CD4-positive, CD25-positive, alpha-beta regulatory T cell (primary cell): ENCODE data around the gene AXDND1. TPM values are rescaled to one million over a fixed set of nuclear protein-coding genes. Genes with fewer than 3 reads are reported as not detected.
"Not testable (repeated sequence)": the region's sequence is repeated elsewhere in the genome, so short reads cannot be mapped to it uniquely, and the experiment has no call there.

Experiments used
- ATAC-seq, 2 donors: fragments of 150-1000 bp; cut with Tn5 transposase; one replicate each; pipeline ENCODE4 v1.10.0; 2021; ENCODE audit warnings: low read depth in 2 of 2, moderate number of reproducible peaks in 2 of 2, moderate library complexity in 1 of 2
- DNase-seq, 3 donors: peaks; one replicate each; pipeline versions ENCODE4 v3.0.0 to v3.0.0-alpha.2; 2012 to 2022; ENCODE audit warnings: mixed read lengths in 1 of 3
- H3K27ac ChIP-seq: one replicate; pipeline ENCODE4 v1.7.0; 2013; ENCODE audit warnings: mild to moderate bottlenecking, low read length; ENCODE audit not compliant: insufficient read depth, poor library complexity, severe bottlenecking
- H3K27me3 ChIP-seq: one replicate; pipeline ENCODE4 v1.7.0; 2013; ENCODE audit warnings: low read length; ENCODE audit not compliant: control insufficient read depth, insufficient read depth
- H3K36me3 ChIP-seq: one replicate; pipeline ENCODE4 v1.7.0; 2013; ENCODE audit warnings: mild to moderate bottlenecking, low read length, moderate library complexity; ENCODE audit not compliant: control insufficient read depth, insufficient read depth
- H3K4me1 ChIP-seq: 2 replicates; pipeline ENCODE4 v1.7.0; 2013; ENCODE audit warnings: mild to moderate bottlenecking, low read length; ENCODE audit not compliant: insufficient read depth, control insufficient read depth, poor library complexity, severe bottlenecking
- H3K4me3 ChIP-seq: one replicate; pipeline ENCODE4 v1.7.0; 2013; ENCODE audit warnings: low read depth, mild to moderate bottlenecking, low read length, moderate library complexity
- H3K9me3 ChIP-seq, 2 experiments: 1 replicate in 1 of 2; 2 replicates in 1 of 2; pipeline ENCODE4 v1.7.0; 2013; ENCODE audit warnings: low read length in 2 of 2, mild to moderate bottlenecking in 1 of 2, moderate library complexity in 1 of 2; ENCODE audit not compliant: control insufficient read depth in 2 of 2
- H3K27ac Mint-ChIP-seq, 3 donors: one replicate each; pipeline ENCODE4 v1.8.0; 2020 to 2022; ENCODE audit warnings: mild to moderate bottlenecking in 3 of 3, mixed read lengths in 3 of 3, moderate library complexity in 2 of 3
- H3K27me3 Mint-ChIP-seq: one replicate; pipeline ENCODE4 v1.8.0; 2022; ENCODE audit warnings: mild to moderate bottlenecking, mixed read lengths
- H3K36me3 Mint-ChIP-seq: one replicate; pipeline ENCODE4 v1.8.0; 2020; ENCODE audit warnings: mixed read lengths
- H3K4me1 Mint-ChIP-seq, 4 donors: one replicate each; pipeline ENCODE4 v1.8.0; 2020 to 2022; ENCODE audit warnings: mixed read lengths in 4 of 4, mild to moderate bottlenecking in 1 of 4
- H3K4me3 Mint-ChIP-seq, 4 donors: one replicate each; pipeline ENCODE4 v1.8.0; 2020 to 2022; ENCODE audit warnings: mild to moderate bottlenecking in 4 of 4, mixed read lengths in 4 of 4, moderate library complexity in 3 of 4
- H3K9me3 Mint-ChIP-seq, 7 donors: one replicate each; pipeline ENCODE4 v1.8.0; 2020 to 2022; ENCODE audit warnings: mixed read lengths in 7 of 7, mild to moderate bottlenecking in 3 of 7, moderate library complexity in 2 of 7
- polyA plus RNA-seq, 4 donors: library from polyadenylated mRNA; unstranded; fragments of 300-500 nt; fragmentation: Illumina TruSeq; gene quantifications; one replicate each; pipeline ENCODE4 v1.2.3, GENCODE V29; 2021
- total RNA-seq: library from RNA; stranded (reverse); gene quantifications from one replicate; pipeline ENCODE4 v1.2.3, GENCODE V29; 2022

Gene AXDND1
- total and polyA plus RNA-seq, 5 donors from 2014 or later: not detected

DNA sequence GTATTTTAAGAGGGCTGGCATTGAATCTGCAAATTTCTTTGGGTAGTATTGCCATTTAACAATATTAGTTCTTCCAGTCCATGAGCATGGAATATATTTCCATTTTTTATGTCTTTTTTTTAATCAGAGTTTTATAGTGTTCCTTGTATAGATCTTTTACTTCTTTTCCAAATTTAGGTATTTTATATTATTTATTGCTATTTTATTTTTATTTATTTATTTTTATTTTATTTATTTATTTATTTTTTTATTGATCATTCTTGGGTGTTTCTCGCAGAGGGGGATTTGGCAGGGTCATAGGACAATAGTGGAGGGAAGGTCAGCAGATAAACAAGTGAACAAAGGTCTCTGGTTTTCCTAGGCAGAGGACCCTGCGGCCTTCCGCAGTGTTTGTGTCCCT is 52.0 kb downstream of the AXDND1 start:
- not testable (repeated sequence) for H3K4me1 ChIP-seq, H3K4me3 ChIP-seq, H3K36me3 ChIP-seq, H3K9me3 ChIP-seq, H3K4me1 Mint-ChIP-seq, DNase-seq, H3K4me3 Mint-ChIP-seq, H3K27me3 Mint-ChIP-seq, H3K9me3 Mint-ChIP-seq, H3K36me3 Mint-ChIP-seq, H3K27ac ChIP-seq, H3K27ac Mint-ChIP-seq, ATAC-seq, H3K27me3 ChIP-seq

GRCh38 chr1:179418706-179419105 is 52.9 kb downstream of the AXDND1 start:
- H3K36me3 Mint-ChIP-seq, H3K9me3 ChIP-seq, H3K4me3 ChIP-seq, H3K4me3 Mint-ChIP-seq, H3K27me3 ChIP-seq, H3K27ac ChIP-seq, H3K27me3 Mint-ChIP-seq, H3K4me1 Mint-ChIP-seq, ATAC-seq, H3K27ac Mint-ChIP-seq, DNase-seq, H3K36me3 ChIP-seq, H3K4me1 ChIP-seq: not testable (repeated sequence)
- H3K9me3 Mint-ChIP-seq: peaks cover 0 to 10% (median 2%) of the 10 kb centered on the region in 7 donors

DNA sequence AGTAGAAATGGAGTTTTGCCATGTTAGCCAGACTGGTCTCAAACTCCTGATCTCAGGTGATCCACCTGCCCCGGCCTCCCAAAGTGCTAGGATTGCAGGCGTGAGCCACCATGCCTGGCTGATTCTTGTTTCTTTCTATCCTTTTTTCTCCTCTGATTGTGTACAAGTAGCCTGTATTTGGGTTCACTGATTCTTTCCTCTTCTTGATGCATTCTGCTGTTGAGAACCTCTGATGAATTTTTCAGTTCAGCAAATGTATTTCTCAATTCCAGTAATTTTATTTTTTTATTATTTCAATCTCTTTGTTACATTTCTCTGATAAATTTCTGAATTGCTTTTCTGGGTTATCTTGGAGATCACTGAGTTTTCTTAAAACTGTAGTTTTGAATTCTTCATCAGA is 58.8 kb downstream of the AXDND1 start:
- H3K36me3 ChIP-seq: no peaks in the 10 kb centered on the region
- Mint-ChIP-seq H3K27me3 (peaks cover 9% of the 10 kb centered on the region), H3K4me1 (no peaks in the 10 kb centered on the region)

GRCh38 chr1:179425186-179425585 is 59.4 kb downstream of the AXDND1 start:
- H3K27me3 Mint-ChIP-seq: peaks cover 9% of the 10 kb centered on the region
- Histone ChIP-seq H3K4me1 (no peaks in the 10 kb centered on the region), H3K4me3 (no peak overlapping the region), H3K27me3 (no peaks in the 10 kb centered on the region), H3K9me3 (peaks cover 10 to 12% of the 10 kb centered on the region in 2 experiments), H3K36me3 (no peaks in the 10 kb centered on the region), H3K27ac (no peak overlapping the region)
- no peak overlapping the region for H3K4me3 Mint-ChIP-seq
- no peak for ATAC-seq
- H3K9me3 Mint-ChIP-seq: peaks cover 0 to 27% (median 2%) of the 10 kb centered on the region in 7 donors
- no peaks in the 10 kb centered on the region for H3K4me1 Mint-ChIP-seq
- DNase-seq: no peak
- no peaks in the 10 kb centered on the region for H3K36me3 Mint-ChIP-seq
- no peak overlapping the region for H3K27ac Mint-ChIP-seq

More for the DNA sequence above, 58.8 kb downstream of the AXDND1 start:
- Histone ChIP-seq H3K27ac (no peak overlapping the region), H3K4me1 (no peaks in the 10 kb centered on the region), H3K4me3 (no peak overlapping the region), H3K9me3 (peaks cover 10 to 12% of the 10 kb centered on the region in 2 experiments), H3K27me3 (no peaks in the 10 kb centered on the region)
- H3K27ac Mint-ChIP-seq: no peak overlapping the region
- ATAC-seq (no peak), DNase-seq (no peak)
- H3K9me3 Mint-ChIP-seq: peaks cover 0 to 27% (median 2%) of the 10 kb centered on the region in 7 donors
- no peak overlapping the region for H3K4me3 Mint-ChIP-seq
- H3K36me3 Mint-ChIP-seq: no peaks in the 10 kb centered on the region

GRCh38 chr1:179437171-179437570 is 71.4 kb downstream of the AXDND1 start:
- Mint-ChIP-seq H3K9me3 (no peaks in the 10 kb centered on the region), H3K27ac (no peak overlapping the region)
- no peaks in the 10 kb centered on the region for H3K36me3 ChIP-seq

GRCh38 chr1:179439646-179440045 is 73.9 kb downstream of the AXDND1 start:
- H3K27me3 ChIP-seq, H3K9me3 ChIP-seq, DNase-seq, H3K27ac ChIP-seq, H3K4me3 Mint-ChIP-seq, ATAC-seq, H3K36me3 ChIP-seq, H3K4me3 ChIP-seq, H3K4me1 ChIP-seq, H3K27ac Mint-ChIP-seq, H3K4me1 Mint-ChIP-seq, H3K9me3 Mint-ChIP-seq, H3K36me3 Mint-ChIP-seq: not testable (repeated sequence)
- H3K27me3 Mint-ChIP-seq: peaks cover 13% of the 10 kb centered on the region

More at GRCh38 chr1:179437171-179437570, 71.4 kb downstream of the AXDND1 start:
- Mint-ChIP-seq H3K4me1 (no peaks in the 10 kb centered on the region), H3K4me3 (peak overlapping the region in 1 of 4 donors; percentile 89), H3K27me3 (peaks cover 8% of the 10 kb centered on the region), H3K36me3 (no peaks in the 10 kb centered on the region)
- H3K27ac ChIP-seq: no peak overlapping the region
- H3K4me1 ChIP-seq: no peaks in the 10 kb centered on the region
- ATAC-seq (no peak), DNase-seq (no peak)
- H3K4me3 ChIP-seq: no peak overlapping the region
- H3K27me3 ChIP-seq: no peaks in the 10 kb centered on the region
- H3K9me3 ChIP-seq: no peaks in the 10 kb centered on the region

- not testable (repeated sequence) for H3K27me3 ChIP-seq, H3K36me3 ChIP-seq, ATAC-seq, DNase-seq, H3K4me1 Mint-ChIP-seq, H3K4me1 ChIP-seq, H3K4me3 Mint-ChIP-seq, H3K27ac Mint-ChIP-seq, H3K4me3 ChIP-seq, H3K36me3 Mint-ChIP-seq, H3K9me3 ChIP-seq, H3K27ac ChIP-seq, H3K9me3 Mint-ChIP-seq
- peaks cover 13% of the 10 kb centered on the region for H3K27me3 Mint-ChIP-seq
Observed at GRCh38 chr1:179440301-179440700, 74.5 kb downstream of the AXDND1 start.

GRCh38 chr1:179440971-179441370 is 75.2 kb downstream of the AXDND1 start:
- peaks cover 13% of the 10 kb centered on the region for H3K27me3 Mint-ChIP-seq
- H3K27ac ChIP-seq: no peak overlapping the region
- H3K36me3 Mint-ChIP-seq: no peaks in the 10 kb centered on the region
- H3K36me3 ChIP-seq: no peaks in the 10 kb centered on the region
- H3K27ac Mint-ChIP-seq: no peak overlapping the region
- peaks cover 0 to 3% (median 0%) of the 10 kb centered on the region in 7 donors for H3K9me3 Mint-ChIP-seq
- H3K4me3 ChIP-seq: no peak overlapping the region
- H3K9me3 ChIP-seq: no peaks in the 10 kb centered on the region
- H3K4me1 ChIP-seq: no peaks in the 10 kb centered on the region
- no peaks in the 10 kb centered on the region for H3K27me3 ChIP-seq
- ATAC-seq (no peak), DNase-seq (no peak)
- H3K4me3 Mint-ChIP-seq: no peak overlapping the region
- no peaks in the 10 kb centered on the region for H3K4me1 Mint-ChIP-seq
